GM21367 (cell line): ENCODE data around the gene FSTL1.

Experiments used
- ATAC-seq: cut with Tn5 transposase; IDR thresholded peaks from one replicate; pipeline ENCODE4 v1.9.1; 2021; ENCODE audit not compliant: unreplicated experiment

Gene FSTL1

GRCh38 chr3:120440001-120440703 is 10.6 kb downstream of the FSTL1 start:
- no peak for ATAC-seq

- ATAC-seq, result no peak
Measured at GRCh38 chr3:120438665-120439370, 12.0 kb downstream of the FSTL1 start.

GRCh38 chr3:120438216-120438615 is 12.6 kb downstream of the FSTL1 start:
- no peak for ATAC-seq

- no peak for ATAC-seq
Measured at GRCh38 chr3:120437559-120437958, 13.2 kb downstream of the FSTL1 start.

GRCh38 chr3:120436523-120437050 is 14.2 kb downstream of the FSTL1 start:
- ATAC-seq, result no peak

- no peak for ATAC-seq
Measured at GRCh38 chr3:120435621-120436020, 15.2 kb downstream of the FSTL1 start.

- ATAC-seq, result no peak
Measured at GRCh38 chr3:120433662-120434331, 17.0 kb downstream of the FSTL1 start.

- ATAC-seq, result no peak
Measured at GRCh38 chr3:120432150-120432860, 18.5 kb downstream of the FSTL1 start.

- ATAC-seq, result no peak
Measured at GRCh38 chr3:120429921-120430361, 20.9 kb downstream of the FSTL1 start.

GRCh38 chr3:120428924-120429323 is 21.9 kb downstream of the FSTL1 start:
- no peak for ATAC-seq

GRCh38 chr3:120427201-120427600 is 23.6 kb downstream of the FSTL1 start:
- ATAC-seq, result no peak

- no peak for ATAC-seq
Measured at GRCh38 chr3:120425572-120426250, 25.1 kb downstream of the FSTL1 start.

- ATAC-seq, result no peak
Measured at GRCh38 chr3:120424976-120425570, 25.7 kb downstream of the FSTL1 start.

GRCh38 chr3:120424506-120424905 is 26.3 kb downstream of the FSTL1 start:
- no peak for ATAC-seq

GRCh38 chr3:120423432-120423831 is 27.4 kb downstream of the FSTL1 start:
- ATAC-seq, result no peak

GRCh38 chr3:120421926-120422325 is 28.9 kb downstream of the FSTL1 start:
- ATAC-seq, result no peak

GRCh38 chr3:120420928-120421551 is 29.8 kb downstream of the FSTL1 start:
- no peak for ATAC-seq

- ATAC-seq, result no peak
Measured at GRCh38 chr3:120420360-120420759, 30.4 kb downstream of the FSTL1 start.

GRCh38 chr3:120419797-120420196 is 31.0 kb downstream of the FSTL1 start:
- no peak for ATAC-seq
